HG03066 (cell line): ENCODE measurements around the gene AOAH.
"Not testable (repeated sequence)": the region's sequence is repeated elsewhere in the genome, so short reads cannot be mapped to it uniquely, and the experiment has no call there.

Experiments used
- ATAC-seq: cut with Tn5 transposase; IDR thresholded peaks from one replicate; pipeline ENCODE4 v1.9.1; 2021; ENCODE audit warnings: low read depth; ENCODE audit not compliant: unreplicated experiment

Gene AOAH

DNA sequence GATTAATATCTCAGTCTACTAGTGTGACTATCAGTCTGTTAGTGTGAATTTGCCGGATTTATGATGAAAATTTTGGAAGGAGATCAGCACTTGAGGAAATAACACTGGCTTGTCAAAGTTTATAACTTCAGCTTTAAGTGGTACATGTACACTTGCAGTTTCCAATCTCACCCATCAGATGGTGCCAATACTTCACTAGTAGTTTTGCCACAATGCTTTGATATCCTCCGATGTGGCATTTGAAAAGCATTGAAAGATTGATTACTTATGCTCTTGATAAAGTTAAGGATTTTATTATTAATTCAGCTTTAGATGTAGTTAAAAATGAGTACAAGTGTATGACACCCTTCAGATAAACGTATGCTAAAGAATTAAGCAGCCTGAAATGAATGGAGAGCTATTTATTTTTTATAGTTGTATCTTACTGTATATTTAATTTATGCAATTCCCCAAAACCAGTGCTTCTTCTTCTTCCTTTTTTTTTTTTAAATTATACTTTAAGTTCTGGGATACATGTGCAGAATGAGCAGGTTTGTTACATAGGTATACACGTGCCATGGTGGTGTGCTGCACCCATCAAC, 236.4 kb downstream of the AOAH start:
- no peak for ATAC-seq

DNA sequence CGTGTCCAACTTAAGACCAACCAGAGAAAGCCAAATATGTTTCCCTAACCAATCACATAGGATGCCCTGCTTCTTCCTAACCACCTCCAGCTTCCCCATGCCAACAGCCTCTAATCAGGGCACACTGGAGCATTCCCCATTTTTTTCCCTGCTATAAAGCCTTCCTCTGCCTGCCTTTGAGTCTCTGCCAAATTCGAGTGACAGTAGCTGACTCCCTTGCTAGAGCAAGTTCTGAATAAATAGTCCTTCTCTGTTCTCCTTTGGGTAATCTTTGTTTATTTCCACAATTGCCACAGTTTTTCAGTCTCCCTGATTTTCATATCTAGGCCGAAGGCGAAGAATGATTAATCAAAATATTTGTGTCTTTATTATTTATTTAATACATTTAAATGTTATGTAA, 238.0 kb downstream of the AOAH start:
- ATAC-seq: no peak

DNA sequence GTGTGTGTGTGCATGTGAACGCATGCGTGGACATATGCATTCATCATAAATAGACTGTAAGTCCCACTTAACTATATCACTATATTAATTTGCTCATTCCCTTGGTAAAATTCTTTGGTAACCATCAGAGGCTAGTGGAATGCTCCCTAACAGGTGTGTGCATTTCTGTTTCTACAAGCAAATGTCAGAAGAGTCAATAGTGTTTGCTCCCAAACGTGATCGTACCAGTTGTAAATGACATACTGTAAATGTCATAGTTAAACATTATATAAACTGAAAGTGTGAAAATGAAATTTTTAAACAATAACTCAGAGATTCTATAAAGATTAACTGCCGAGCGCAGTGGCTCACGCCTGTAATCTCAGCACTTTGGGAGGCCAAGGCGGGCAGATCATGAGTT, 240.0 kb downstream of the AOAH start:
- ATAC-seq: no peak

DNA sequence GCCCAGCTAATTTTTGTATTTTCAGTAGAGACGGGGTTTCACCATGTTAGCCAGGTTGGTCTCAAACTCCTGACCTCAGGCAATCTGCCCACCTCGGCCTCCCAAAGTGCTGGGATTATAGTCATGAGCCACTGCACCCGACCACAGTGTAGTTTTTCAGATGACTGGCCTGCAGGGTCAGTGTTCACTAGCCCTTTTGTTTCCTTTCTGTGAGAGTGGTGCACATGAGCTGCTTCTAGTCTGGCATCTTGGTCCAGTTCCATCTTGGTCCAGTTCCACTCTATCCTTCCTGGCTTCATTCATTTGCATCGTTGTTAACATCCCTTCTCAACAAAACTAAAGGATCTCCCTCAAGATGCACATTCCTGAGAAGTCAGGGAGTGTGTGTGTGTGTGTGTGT, 240.4 kb downstream of the AOAH start:
- ATAC-seq: not testable (repeated sequence)

DNA sequence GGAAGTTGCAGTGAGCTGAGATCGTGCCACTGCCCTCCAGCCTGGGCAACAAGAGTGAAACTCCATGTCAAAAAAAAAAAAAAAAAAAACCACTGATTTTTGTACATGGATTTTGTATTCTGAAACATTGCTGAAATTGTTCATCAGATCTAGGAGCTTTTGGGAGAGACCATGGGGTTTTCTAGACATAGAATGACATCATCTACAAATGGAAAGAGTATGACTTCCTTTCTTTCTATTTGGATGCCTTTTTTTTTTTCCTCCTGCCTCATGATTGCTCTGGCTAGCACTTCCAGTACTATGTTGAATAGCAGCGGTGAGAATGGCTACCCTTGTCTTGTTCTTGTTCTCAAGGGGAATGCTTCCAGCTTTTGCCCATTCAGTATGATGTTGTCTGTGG, 245.5 kb downstream of the AOAH start:
- no peak for ATAC-seq

DNA sequence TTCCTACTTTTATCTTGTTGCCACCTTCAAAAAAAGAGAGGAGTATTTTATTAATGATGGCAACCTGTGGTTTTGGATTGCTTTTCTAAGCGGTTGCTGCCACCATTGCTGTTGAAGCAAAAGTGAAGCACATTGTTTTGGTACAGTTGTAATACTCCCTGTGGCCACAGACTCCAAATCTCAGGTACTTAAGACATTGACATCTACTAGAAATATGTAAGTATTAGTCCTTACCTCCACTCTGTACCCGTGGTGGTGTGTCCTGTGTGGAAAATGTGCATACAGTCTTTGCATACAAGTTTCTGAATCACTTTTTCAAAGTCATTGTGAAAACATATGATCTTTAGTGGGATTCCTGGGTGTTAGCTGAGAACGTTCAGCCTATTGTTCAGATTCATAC, 248.9 kb downstream of the AOAH start:
- ATAC-seq: no peak

DNA sequence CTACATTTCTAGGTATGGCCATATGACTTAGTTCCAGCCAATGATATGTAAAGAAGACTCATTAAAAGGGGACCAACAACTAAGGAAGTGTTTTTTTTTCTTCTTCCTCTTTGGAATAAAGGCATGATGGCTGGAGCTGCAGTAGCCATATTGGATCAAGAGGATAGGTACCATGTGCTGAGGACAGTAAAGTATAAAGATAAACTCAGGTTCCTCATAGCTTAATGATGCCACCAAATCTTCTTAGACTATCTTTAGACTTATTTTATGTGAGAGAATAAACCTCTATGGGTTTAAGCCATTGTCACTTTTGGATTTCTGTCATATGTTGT, 249.3 kb downstream of the AOAH start:
- no peak for ATAC-seq

DNA sequence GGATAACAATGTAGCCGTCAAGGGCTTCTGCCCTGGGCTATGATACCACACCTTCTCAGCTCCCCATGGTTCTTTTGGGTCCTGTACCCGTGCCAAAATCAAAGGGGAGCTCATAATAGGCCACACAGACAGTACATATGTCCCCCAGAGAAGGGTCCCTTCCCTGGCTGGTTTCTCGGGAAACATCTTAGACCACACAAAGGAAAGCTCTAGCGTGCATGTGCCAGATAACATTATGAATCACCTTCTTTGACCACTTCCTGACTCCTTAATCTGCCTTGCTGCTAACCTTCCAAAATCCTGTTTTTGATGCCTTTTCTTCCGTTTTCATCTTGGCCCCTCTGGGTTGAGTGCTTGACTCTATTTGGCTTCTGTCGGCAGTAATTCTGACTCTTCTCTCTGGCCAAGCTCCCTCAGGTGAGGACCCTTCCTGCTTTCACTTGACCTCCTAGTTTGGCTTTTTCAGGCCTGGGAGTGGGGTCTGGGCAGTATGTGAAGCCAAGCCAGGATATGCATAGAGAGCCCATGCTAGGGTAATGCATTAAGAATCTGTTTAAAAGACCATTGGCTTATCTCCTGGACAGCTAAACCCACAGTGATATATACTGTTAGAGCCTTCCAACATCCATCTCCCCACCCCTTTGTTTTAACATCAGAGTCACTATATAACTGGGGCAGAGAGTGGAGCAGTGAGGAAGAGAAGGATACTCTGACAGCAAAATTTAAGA, 249.8 kb downstream of the AOAH start:
- no peak for ATAC-seq

DNA sequence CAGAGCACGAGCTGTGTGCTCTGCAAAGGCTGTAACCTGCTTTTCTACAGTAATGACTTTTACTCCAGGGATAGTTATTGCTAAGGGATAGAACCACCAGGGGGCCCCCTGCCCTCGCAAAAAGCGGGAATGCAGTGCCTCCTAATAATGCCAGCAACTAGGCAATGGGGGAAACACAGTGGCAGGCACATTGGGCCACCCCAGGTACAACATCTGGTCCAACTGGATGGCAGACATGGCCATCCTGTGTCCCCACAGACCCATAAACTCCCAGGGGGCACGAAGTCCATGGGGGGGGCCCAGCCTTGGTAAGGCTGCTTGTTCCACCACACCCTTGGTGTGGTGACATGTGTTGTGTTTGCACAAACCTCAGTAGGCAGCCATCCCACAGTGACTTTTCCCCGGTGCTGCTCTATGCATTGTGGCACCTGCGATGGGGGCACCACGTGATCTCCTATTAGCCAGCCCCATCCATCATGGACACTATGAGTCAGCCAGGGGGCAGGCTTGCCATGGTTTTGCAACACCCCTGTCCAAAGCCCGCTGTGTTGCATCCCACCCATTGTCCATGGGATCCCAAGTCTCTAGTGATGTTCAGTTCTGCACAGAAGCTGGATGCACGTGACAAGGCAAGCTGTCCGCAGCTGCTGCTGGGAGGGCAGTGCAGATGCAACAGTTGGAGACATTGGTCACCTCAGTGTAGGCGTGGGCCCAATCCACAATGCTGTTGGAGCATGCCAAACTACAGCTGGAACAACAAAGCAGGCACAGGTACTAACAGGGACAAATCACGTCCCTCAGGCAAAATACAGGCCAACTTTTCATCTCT, 250.6 kb downstream of the AOAH start:
- no peak for ATAC-seq

DNA sequence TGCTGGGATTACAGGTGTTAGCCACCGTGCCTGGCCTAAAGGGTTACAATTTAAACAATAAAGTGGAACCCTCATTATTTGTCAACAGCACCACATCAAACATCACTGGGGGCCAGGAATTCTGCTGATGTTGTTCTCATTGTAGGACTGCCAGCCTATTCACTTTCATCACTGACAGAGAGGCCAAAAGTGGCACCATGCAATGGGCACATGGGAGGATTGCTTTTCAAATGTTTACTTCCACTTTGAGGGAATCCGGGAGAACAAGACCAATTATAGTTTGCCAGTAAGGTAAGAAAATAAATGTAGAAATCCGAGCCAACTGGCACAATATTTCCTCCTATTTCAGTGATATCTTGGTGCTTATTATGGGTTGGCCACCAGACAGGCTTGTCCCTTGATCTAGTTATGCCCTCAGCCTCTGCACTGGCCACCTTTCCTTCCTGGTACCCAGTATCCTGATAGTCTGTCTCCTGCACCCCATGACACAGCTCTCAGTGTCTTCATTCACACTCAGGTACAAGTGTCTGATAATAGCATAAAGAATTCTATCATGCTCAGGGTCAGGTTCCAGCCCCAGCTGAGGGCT, 252.1 kb downstream of the AOAH start:
- ATAC-seq: no peak

DNA sequence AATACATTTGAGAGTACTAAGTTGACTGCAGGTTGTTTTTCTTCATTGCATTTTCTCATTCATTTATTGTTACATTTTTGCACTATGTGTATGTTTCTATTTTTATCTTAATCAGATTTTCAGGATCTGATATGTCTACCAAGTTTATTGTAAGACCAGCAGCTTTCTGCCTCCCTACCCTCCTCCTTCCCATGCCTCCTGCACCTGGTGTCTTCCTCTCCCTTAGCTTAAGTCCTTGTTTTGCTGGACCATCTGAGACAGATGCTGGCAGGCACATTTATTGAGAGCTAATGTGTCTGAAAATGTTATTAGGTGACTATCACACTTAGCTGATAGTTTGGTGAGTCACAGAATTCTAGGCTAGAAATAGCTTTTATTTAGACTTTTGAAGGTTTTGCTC, 255.1 kb downstream of the AOAH start:
- no peak for ATAC-seq

DNA sequence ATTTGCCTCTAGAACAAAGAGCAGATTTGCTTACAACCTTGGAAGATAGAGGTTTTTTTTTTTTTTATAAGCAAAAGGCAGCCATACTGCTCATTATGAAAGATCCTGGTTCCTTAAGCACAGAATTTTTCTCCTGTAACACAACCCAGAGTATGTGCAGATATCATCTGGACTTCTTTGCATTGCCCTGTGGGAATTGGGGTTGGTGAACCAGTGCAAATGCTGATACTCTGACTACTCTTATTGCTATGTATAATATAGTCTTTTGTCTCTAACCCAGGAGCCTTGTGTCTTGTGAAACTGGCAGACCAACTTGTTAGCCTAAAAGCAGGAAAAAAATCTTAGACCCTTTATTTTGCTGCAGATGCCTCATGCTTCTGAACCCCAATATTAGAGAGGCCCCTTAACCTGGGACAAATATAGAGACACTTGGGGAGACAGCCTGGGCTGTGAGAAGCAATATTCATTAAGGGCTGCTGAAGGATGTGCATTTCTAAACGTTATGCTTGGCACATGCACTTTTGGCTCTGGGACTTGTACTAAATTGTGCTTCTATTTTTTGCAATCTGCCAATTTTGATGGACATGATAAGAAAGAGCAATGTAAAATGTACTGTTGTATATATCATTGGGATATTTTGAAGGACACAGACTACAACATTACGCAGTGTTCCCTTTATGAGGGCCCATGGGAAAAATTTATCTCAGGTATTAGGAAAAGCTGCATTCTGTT, 255.8 kb downstream of the AOAH start:
- no peak for ATAC-seq

DNA sequence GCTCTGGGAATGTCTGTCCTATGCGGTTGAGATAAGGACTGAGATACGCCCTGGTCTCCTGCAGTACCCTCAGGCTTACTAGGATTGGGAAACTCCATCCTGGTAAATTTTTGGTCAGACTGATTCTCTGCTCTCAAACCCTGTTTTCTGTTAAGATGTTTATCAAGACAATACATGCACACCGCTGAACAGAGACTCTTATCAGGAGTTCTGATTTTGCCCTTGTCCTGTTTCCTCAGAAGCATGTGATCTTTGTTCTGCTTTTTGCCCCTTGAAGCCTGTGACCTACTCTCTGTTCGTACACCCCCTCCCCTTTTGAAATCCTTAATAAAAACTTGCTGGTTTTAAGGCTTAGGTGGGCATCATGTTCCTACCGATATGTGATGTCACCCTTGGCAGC, 258.3 kb downstream of the AOAH start:
- not testable (repeated sequence) for ATAC-seq

DNA sequence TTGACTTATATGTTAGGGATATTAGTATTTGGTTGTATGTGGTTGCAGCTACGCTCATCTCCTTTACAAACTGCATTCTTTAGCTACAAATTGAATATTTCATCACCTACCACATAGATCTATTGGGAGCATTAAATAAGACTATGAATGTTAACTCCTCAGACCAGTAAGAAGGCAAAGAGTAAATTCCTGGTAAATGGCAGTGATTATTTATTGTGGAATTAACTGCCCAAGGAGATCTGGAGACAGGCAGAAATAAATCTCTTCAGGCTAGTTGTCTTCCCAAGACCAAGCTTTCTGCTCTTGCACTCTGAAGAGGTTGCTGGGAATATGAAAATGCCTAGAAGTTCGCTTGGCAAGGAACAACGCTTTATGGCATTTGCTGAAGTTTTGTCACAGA, 260.0 kb downstream of the AOAH start:
- no peak for ATAC-seq
